Middle frontal gyrus (tissue), 1 donor: ENCODE data around the gene MICAL3.
"Not testable (repeated sequence)": the region's sequence is repeated elsewhere in the genome, so short reads cannot be mapped to it uniquely, and the experiment has no call there.

Source experiments
- DNase-seq: peaks from one replicate; pipeline ENCODE4 v3.0.0-alpha.2; 2015; ENCODE audit warnings: low spot score; ENCODE audit errors: extremely low spot score

Gene MICAL3

DNA sequence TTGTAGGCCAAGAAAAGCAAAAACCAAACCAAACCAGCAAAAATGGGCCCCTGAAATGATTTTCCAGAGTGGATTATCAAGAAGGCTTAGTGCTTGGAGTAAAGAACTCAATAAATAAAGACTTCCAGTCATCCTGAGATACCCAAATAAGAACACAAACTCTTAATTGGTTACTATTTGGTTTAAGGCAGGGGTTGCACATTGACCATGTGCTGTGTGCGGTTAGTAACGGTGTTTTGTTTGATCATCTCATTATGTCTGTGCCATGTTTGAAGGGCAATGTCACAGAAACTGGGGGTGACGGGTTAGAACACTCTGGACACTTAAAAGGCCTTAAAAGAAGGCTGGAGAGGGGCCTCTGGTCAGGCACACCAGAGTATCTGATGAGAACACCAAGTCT lies 9.7 kb upstream of the MICAL3 start:
- no peak for DNase-seq

DNA sequence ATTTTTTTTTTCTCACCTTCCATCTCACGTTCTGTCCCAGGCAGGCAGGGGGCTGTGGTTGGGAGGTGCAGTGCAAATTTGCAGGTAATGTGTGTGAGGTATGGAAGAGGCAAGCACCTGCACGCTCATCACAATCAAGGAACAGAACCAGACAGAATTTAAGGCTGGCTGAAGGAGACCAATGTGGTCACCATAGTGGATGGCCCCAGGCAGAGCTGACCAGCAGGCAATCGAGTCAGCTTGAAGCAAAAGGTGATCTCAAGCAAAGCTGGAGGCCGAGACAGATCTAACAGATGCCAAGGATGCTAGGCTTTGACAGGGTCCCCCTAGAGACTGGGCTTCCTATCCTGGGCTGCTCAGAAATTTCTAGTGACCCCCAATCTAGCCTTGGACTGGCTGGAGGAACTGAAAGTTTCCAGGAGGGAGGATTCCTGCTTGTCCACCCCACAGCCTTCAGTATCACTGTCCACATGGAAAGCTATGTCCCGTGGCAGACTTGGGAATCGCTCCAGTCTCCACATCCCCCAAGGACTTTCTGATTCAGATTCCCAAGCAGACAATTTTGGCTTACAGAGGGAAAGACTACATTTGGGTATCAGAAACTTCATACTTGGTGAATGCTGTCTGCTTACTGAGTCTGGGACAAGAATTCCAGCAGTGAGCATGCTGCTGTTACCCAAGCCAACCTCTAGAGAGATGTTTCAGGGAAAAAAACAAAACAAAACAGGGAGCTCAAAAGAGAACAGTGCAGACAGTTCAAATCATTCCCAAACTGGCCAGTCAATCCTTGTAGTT lies 9.0 kb upstream of the MICAL3 start:
- no peak for DNase-seq

DNA sequence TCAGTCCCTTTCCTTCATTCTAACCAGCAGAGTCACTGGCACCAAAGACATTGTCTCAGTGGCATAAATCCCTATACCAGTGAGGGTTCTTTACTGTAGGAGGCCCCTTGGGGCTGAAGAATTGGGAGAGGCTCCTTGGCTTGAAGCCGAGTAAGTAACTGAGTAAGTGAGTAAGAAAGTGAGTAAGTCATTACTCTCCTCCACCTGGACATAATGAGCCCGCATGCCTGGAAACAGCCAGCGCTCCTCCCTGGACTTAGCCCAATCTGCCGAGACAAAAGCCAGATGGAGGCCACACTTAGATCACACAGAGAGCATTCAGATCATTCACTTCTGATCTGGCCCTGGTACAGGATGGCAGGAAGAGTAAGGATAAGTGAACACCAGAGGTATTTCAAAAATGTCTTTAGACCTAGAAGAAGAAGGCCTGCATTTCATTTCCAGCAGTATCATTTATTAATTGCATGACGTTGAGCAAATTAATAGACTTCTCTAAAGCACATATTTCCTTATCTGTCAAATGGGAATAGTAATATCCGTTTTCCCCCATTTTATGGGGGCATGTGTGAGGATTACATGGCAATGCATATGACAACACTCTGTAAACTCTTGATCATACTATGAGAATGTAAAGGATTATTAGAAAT lies 8.2 kb upstream of the MICAL3 start:
- no peak for DNase-seq

DNA sequence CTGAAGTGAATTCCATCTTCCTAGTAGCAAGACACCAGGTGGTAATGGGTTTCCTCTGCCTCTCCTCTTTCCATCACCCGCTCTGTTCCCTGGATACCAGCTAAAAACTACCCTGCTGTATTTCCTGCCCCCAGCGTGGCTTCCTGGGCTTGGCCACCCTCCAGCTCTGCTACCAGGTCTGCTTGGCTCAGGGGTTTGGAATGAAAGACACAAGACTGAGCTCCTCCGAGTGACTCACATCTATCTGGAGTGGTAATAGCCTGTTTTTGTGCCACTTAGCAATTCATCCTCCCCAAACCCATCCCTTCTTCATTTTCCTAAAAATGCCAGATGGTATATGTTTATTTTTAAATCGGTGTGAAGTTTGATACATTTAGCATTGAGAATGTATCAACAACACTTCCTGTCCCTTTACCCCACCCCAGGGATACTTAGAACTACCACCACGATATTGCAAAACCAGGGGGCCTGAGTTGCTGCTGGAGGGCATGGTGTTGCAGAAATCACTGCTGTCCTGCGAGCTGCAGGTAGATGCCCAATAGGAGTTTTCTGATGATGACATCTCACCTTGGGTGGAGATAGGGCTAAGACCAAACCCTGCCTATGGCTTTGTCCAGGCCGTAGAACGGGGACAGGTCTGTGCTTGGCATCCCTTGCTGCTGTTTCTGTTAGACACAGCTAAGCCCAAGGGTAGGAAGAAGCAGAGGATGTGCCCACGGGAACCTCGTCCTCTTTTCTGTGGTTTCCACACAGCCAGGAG lies 7.5 kb upstream of the MICAL3 start:
- DNase-seq, result peak; percentile 51

DNA sequence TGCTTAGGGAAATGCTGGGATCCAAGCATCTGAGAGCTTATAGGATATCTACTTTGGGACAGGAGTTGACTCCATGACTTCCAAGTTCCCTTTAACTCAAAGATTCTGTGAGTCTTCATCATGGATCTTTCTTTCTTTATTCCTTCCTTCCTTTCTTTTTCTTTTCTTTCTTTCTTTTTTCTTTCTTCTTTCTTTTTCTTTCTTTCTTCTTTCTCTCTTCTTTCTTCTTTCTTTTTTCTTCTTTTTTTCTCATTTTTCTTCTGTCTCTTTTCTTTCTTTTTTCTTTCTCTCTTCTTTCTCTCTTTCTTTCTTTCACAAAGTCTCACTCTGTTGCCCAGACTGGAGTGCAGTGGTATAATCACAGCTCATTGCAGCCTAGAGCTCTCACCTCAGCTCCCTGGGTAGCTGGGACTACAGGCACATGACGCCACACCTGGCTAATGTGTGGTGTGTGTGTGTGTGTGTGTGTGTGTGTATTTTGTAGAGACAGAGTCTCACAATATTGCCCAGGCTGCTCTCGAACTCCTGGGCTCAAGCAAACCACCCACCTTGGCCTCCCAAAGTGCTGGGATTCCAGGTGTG lies 5.4 kb upstream of the MICAL3 start:
- no peak for DNase-seq

DNA sequence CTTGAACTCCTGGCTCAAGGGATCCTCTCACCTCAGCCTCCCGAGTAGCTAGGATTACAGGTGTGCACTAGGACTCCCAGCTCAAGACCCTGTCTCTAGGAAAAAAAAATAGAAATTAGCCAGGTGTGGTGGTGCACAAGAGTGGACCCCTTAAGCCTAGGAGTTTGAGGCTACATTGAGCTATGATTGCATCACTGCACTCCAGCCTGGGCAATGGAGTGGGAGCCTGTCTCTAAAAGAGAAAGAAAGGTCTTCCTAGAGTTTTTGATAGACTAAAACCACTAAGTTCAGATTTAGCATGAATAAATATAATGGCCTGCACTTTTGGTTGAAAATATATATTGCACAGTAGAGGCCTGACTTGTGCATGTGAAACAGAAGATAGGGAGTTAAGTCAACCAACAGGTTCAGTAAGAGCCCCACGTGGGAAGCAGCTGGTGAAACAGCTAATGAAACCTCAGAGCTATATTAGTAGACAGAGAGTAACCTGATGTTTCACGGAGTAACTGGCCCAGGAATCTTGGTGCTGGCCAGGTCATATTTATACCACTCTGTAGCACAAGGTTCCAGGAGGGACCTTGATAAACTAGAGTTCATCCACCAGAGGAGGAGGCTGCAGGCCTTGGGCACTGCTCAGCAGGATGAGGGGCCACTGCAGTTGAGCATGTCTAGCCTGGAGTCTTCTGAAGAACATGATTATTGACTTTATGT lies 4.6 kb upstream of the MICAL3 start:
- no peak for DNase-seq

DNA sequence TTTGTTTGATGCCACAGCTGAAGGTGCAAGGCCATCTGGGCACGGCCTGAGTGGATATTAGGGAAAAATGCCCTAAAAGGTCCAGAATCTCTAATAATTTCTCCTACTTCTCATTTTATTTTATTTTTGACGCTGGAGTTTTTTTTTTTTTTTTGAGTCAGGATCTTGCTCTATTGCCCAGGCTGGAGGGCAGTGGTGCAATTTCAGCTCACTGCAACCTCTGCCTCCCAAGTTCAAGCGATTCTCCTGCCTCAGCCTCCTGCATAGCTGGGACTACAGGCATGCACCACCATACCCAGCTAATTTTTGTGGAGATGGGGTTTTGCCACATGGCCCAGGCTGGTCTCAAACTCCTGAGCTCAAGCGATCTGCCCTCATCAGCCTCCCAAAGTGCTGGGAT lies 1.5 kb upstream of the MICAL3 start:
- DNase-seq, result not testable (repeated sequence)

DNA sequence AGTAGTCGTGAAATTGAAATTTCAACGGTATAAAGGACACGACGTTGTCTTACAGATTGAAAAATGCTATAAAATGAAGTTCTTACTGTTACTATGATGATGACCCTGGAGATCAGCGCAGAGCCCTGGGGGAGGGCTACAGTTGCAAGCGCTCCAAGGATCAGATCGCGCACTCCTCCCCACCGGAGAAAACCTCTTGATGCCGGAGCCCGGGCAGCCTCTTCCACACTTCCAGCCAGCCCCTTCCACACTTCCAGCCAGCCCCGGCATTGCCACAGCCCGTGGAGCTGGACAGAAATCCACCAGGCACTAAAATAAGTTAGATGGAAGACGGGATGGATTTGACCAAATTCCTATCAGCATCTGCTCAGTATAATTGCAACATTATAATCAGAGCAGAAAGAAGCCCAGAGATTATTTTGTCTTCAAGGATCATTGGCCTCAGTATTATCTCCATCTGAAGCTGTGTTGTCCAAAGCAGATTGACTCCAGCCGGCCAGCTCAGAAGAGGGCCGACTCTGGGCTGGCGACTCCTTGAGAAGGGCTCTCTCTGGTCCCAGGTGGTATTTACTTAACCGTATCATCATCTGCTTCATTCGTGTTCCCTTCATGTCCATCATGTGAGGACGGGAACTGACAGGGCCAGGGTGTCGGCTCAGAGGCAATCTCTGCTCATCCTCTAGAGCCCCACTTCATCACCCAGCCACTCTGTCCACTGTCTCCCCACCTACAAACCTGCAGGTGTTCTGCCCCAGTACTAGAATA lies 777 bp upstream of the MICAL3 start:
- no peak for DNase-seq

DNA sequence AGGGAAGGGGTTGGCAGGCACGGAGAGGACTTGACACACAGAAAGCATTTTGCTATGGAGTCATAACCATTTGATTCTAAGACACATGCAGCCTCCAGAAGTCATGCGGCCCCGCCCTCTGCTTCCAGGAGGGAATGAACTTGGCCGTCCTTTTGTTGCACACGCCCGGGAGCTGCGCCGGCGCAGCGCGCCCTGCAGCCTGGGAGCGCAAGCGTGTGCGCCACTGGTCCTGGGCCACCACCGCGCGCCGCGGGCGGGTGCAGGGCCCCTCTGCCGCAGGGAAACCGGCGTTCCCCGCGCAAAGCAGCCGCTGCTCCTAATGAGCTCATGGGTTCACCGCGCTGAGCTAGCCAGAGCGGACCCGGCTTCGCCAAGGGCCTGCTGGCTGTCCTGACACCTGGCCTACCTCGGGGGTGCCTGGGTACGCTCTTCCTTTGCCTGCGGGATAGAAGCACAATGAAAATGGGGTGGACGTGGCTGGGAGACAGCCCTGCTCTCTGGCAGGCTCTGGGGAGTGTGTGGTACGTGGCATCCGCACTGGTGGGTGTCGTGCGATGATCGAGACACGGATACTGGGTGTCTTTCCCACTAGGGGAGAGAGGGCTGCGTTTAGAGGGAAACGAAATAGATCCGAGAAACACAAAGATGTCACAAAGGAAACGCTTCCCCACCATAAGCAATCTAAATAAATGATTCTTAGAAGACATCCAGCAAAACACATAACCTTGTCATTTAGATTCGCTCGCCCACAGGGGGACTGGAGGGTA lies 669 bp downstream of the MICAL3 start:
- peak; percentile 40 for DNase-seq

DNA sequence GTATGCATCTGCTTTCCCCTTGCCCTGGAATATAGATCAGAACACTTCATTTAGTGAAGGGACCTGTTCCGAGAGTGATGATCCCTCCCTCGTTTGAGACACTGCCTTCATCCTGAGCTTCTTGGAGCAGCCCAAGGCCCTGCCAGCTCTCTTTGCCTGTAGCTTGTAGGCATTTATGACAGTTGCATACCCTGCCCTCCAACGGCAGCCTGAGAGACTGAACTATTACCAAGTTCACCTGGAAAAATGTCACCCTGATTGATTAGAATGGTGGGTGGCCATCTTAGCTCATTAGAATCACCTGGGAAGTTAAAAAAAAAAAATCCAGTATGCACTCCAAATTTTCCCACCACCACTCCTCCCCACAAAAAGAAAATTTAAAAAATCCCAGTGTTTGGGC lies 1.5 kb downstream of the MICAL3 start:
- DNase-seq, result no peak

DNA sequence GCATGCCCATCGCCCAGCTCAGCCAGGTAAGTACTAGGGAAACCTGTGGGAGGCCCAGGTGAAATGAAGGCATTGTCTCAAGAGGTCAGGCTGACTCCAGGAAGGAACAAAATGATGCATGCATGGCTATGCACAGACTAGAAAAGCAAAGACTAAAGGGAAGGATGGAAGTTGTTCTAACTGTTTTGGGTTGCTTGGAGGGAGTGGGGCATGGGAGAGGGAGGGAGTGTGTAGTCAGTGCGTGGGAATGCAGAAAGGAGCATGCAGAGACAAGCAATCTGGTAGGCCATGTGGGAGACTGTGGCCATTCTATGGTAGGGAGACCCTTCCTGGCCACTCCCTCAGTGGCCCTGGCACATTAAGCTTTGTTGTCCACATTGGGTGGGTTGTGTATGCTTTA lies 2.9 kb downstream of the MICAL3 start:
- DNase-seq, result no peak

DNA sequence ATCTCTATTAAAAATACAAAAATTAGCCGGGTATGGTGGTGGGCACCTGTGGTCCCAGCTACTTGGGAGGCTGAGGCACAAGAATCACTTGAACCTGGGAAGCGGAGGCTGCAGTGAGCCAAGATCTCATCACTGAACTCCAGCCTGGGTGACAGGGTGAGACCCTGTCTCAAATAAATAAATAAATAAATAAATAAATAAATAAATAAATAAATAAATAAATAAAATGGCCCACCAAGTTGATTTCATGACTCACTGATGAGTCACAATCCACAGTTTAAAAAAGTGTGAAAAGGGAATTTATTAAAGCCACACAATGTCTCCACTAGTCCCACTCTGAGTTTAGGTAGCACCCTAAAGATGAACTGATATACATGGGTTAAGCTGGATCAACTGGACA lies 3.6 kb downstream of the MICAL3 start:
- DNase-seq, result not testable (repeated sequence)

DNA sequence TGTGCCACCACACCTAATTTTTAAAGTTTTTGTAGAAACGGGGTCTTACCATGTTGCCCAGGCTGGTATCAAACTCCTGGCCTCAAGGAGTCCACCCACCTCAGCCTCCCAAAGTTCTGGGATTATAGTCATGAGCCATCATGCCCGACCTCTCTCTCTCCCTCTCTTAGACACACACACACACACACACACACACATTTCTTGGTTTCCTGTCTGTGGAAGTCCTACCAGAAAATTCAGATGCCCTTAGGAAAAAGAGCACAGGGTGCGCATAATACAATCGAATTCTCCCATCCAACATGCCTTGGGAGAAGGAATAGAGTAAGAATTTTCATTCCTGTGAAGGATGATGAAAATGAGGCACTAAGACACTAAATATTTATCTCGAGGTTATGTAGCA lies 10.4 kb downstream of the MICAL3 start:
- no peak for DNase-seq

DNA sequence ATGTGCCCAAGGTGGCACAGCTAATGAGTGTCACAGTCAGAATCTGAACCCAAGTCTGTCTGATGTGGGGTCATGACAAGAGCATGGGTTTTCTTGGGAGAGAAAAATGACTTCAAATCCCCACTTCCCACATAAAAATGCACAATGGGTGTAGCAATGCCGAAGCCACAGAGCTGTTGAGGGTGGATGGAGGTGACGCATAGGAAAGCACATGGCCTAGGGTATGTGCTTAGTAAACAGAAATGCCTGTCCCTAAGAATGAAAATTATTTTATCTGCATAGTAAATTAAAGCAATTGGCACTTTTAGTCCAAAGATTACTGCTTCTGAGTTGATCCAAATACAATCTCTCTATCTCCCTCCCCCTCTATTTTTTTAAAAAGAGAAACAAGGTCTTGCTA lies 10.9 kb downstream of the MICAL3 start:
- DNase-seq, result no peak

DNA sequence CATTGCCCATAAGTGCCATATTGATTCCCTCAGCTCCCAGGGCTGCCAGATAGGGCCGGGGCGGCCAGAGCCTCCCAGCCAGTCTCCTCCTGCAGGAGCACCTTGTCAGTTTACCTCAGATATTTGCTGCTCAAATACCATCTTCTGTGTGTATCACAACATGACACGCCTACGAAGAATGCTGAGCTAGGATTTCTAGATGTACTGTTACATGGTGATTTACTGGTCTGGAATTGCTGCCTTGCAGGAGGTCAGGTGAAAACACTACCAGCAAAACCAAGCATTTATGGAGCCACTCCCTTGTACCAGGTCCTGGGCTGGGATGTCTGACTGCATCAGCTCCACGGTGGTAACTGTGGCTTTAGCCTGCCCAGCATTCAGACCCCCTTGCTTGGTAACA lies 11.8 kb downstream of the MICAL3 start:
- DNase-seq, result no peak

DNA sequence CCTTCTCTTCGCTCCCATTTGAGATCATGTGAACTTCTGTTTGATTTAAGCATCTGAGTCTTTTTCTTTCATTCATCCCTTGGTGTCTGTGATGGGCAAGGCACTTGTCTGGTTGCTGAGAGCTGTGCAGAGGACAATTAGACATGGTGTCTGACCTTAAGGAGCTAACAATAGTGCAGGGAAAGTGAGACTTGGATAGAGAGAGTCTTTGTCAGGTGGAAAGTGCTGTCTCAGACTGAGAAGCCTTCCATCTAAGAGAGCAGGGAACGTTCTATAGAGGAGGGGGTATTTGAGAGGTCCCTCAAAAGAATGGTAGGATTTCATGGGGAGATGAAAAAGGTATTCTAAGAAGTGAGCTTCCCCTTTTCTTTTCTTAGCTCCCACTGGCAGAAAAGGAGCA lies 14.1 kb downstream of the MICAL3 start:
- DNase-seq, result no peak

DNA sequence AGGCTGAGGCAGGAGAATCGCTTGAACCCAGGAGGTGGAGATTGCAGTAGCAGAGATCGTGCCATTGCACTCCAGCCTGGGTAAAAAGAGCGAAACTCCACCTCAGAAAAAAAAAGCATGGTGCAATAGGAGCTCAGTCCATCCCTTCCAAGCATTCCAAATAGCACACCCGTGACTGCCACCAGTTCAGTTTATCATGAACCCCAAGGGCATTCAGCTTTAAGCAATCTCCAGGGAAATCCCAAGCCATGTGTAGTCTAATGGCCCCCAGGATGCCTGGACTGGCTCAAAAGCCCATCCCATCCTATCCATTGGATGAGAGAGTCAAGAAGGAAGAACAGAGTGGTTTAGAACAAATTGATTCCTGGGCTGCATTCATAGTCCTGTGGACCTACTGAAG lies 16.2 kb downstream of the MICAL3 start:
- no peak for DNase-seq

DNA sequence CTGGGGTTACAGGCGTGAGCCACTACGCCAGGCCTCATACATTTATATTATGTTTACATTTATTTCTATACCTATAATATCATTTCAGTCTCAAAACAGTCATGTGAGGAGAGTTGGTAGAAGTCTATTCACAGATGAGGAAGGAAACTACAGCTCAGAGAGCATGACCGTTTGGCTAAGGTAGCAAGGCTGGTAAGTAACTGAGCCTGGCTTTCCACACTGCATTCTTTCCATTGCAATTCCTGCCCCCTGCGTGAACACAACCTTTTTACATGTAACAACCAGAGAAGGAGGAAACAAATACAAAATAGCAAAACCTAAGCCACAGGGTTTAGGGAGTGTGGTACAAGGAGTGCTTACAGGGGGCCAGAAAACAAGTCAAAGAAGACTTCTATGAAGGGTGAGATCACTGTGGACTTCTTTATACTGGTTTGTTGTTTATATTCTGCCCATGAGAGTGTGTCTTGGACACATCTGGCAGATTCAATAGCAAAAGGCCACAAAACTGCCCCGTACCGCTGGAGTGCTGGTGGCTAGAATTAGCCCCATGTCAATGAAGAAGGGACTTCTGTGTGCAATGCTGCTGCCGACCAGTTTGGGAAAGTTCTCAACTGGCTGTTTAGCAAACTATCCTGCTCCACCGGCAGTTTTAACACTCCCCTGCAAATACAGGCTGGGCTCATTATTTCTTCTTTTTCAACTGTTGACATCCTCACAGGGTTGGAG lies 19.0 kb downstream of the MICAL3 start:
- DNase-seq, result no peak

DNA sequence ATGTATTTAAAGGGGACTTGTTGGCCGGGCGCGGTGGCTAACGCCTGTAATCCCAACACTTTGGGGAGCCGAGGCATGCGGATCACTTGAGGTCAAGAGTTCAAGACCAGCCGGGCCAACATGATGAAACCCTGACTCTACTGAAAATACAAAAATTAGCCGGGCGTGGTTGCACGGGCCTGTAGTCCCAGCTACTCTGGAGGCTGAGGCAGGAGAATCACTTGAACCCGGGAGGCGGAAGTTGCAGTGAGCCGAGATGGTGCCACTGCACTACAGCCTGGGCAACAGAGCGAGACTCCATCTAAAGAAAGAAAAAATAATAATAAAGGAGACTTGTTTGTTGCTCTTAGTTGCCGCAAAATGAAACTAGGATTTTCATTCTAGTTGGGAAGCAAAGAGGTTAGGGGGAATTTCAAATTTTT lies 22.5 kb downstream of the MICAL3 start:
- not testable (repeated sequence) for DNase-seq
